GM21619 (cell line): ENCODE measurements around the gene NPC1.
A peak's percentile ranks its signal among the peaks of the same experiment; 100 is the strongest.

Experiments used
- ATAC-seq: cut with Tn5 transposase; IDR thresholded peaks from one replicate; pipeline ENCODE4 v1.9.1; 2021; ENCODE audit not compliant: unreplicated experiment

Gene NPC1

GRCh38 chr18:23550898-23551297 is 35.4 kb downstream of the NPC1 start:
- ATAC-seq = no peak

GRCh38 chr18:23548719-23549118 is 37.6 kb downstream of the NPC1 start:
- ATAC-seq = no peak

GRCh38 chr18:23548275-23548674 is 38.0 kb downstream of the NPC1 start:
- no peak for ATAC-seq

- ATAC-seq = no peak
These were observed 38.5 kb downstream of the NPC1 start for GRCh38 chr18:23547846-23548245.

- ATAC-seq = no peak
These were observed 39.0 kb downstream of the NPC1 start for GRCh38 chr18:23547306-23547705.

- ATAC-seq = no peak
These were observed 41.0 kb downstream of the NPC1 start for GRCh38 chr18:23545247-23545789.

GRCh38 chr18:23542461-23542860 is 43.8 kb downstream of the NPC1 start:
- ATAC-seq = no peak

- ATAC-seq = no peak
These were observed 44.8 kb downstream of the NPC1 start for GRCh38 chr18:23541349-23542093.

- peak; percentile 75 for ATAC-seq
These were observed 45.4 kb downstream of the NPC1 start for GRCh38 chr18:23540867-23541266.

- ATAC-seq = no peak
These were observed 46.3 kb downstream of the NPC1 start for GRCh38 chr18:23539911-23540525.

GRCh38 chr18:23539296-23539695 is 47.0 kb downstream of the NPC1 start:
- ATAC-seq = no peak

- ATAC-seq = no peak
These were observed 47.4 kb downstream of the NPC1 start for GRCh38 chr18:23538870-23539269.

GRCh38 chr18:23538001-23538400 is 48.3 kb downstream of the NPC1 start:
- no peak for ATAC-seq

GRCh38 chr18:23537274-23537673 is 49.0 kb downstream of the NPC1 start:
- ATAC-seq = no peak

- no peak for ATAC-seq
These were observed 50.1 kb downstream of the NPC1 start for GRCh38 chr18:23536204-23536603.

GRCh38 chr18:23534276-23534675 is 52.0 kb downstream of the NPC1 start:
- no peak for ATAC-seq

GRCh38 chr18:23532848-23533247 is 53.5 kb downstream of the NPC1 start:
- ATAC-seq = no peak

- ATAC-seq = no peak
These were observed 54.4 kb downstream of the NPC1 start for GRCh38 chr18:23531912-23532311.

GRCh38 chr18:23530195-23530594 is 56.1 kb downstream of the NPC1 start:
- no peak for ATAC-seq

GRCh38 chr18:23529604-23530003 is 56.7 kb downstream of the NPC1 start:
- no peak for ATAC-seq

- ATAC-seq = no peak
These were observed 57.5 kb downstream of the NPC1 start for GRCh38 chr18:23528580-23529472.
